CD14-positive monocyte (primary cell): Measurements from ENCODE around the gene LTF. TPM values are rescaled to one million over a fixed set of nuclear protein-coding genes. Genes with fewer than 3 reads are reported as not detected.

Experiments
- DNase-seq, 3 donors: peaks; one replicate each; pipeline ENCODE4 v3.0.0-alpha.2; 2011 to 2022
- H2AFZ ChIP-seq: 2 replicates; pipeline ENCODE4 v1.6.0; 2012; ENCODE audit warnings: mild to moderate bottlenecking, low read depth, low read length, inconsistent platforms; ENCODE audit not compliant: insufficient read depth, poor library complexity, severe bottlenecking
- H3K27ac ChIP-seq, 2 donors: 1 replicate in 1 of 2; 2 replicates in 1 of 2; pipeline ENCODE4 v1.5.1; 2012 to 2013; ENCODE audit warnings: low read length in 2 of 2, control low read depth in 1 of 2, inconsistent platforms in 1 of 2, low read depth in 1 of 2, mild to moderate bottlenecking in 1 of 2
- H3K27me3 ChIP-seq, 2 donors: one replicate each; pipeline versions ENCODE4 v1.6.0 to v1.6.1; 2011 to 2013; ENCODE audit warnings: low read length in 2 of 2; ENCODE audit not compliant: control insufficient read depth in 2 of 2, insufficient read depth in 2 of 2
- H3K36me3 ChIP-seq, 2 donors: replicated peaks in 1 of 2; 1 replicate in 1 of 2; 2 replicates in 1 of 2; pipeline versions ENCODE4 v1.5.1 to v1.6.1; 2012 to 2013; ENCODE audit warnings: low read length in 2 of 2, control low read depth in 1 of 2, inconsistent platforms in 1 of 2, mild to moderate bottlenecking in 1 of 2; ENCODE audit not compliant: insufficient read depth in 2 of 2, control insufficient read depth in 1 of 2
- H3K4me1 ChIP-seq, 2 donors: 1 replicate in 1 of 2; 2 replicates in 1 of 2; pipeline versions ENCODE4 v1.5.1 to v1.6.1; 2012 to 2013; ENCODE audit warnings: low read length in 2 of 2, control low read depth in 1 of 2, inconsistent platforms in 1 of 2, mild to moderate bottlenecking in 1 of 2, moderate library complexity in 1 of 2; ENCODE audit not compliant: insufficient read depth in 2 of 2, control insufficient read depth in 1 of 2
- H3K4me2 ChIP-seq: replicated peaks from 2 replicates; pipeline ENCODE3; 2012; ENCODE audit warnings: low read length, moderate library complexity, mild to moderate bottlenecking; ENCODE audit not compliant: poor library complexity, severe bottlenecking; ENCODE audit errors: extremely low read depth
- H3K4me3 ChIP-seq, 3 experiments: fragments of 200-600 bp in 1 of 3; sonication (generic) in 1 of 3; replicated peaks in 1 of 3; 1 replicate in 2 of 3; 2 replicates in 1 of 3; pipeline ENCODE4 v1.5.1; 2011 to 2013; ENCODE audit warnings: low read length in 3 of 3, mild to moderate bottlenecking in 3 of 3, control low read depth in 2 of 3, low read depth in 2 of 3, inconsistent platforms in 1 of 3, moderate library complexity in 1 of 3
- H3K79me2 ChIP-seq: 2 replicates; pipeline ENCODE4 v1.6.0; 2012; ENCODE audit warnings: mild to moderate bottlenecking, control low read depth, inconsistent platforms, low read length, moderate library complexity; ENCODE audit not compliant: insufficient read depth
- H3K9ac ChIP-seq: 2 replicates; pipeline ENCODE4 v1.6.0; 2017; ENCODE audit warnings: low read length, mild to moderate bottlenecking; ENCODE audit not compliant: insufficient read depth, poor library complexity, severe bottlenecking
- H3K9me3 ChIP-seq, 2 donors: replicated peaks in 1 of 2; 1 replicate in 1 of 2; 2 replicates in 1 of 2; pipeline versions ENCODE4 v1.5.1 to v1.6.1; 2012 to 2013; ENCODE audit warnings: low read length in 2 of 2, control low read depth in 1 of 2; ENCODE audit not compliant: control insufficient read depth in 1 of 2, insufficient read depth in 1 of 2
- H4K20me1 ChIP-seq: 2 replicates; pipeline ENCODE4 v1.6.0; 2012; ENCODE audit warnings: mild to moderate bottlenecking, low read length, control low read depth, moderate library complexity; ENCODE audit not compliant: insufficient read depth
- H3K27ac Mint-ChIP-seq, 7 donors: one replicate each; pipeline ENCODE4 v1.8.0; 2020; ENCODE audit warnings: mild to moderate bottlenecking in 7 of 7, mixed read lengths in 7 of 7, moderate library complexity in 6 of 7, inconsistent platforms in 2 of 7
- H3K27me3 Mint-ChIP-seq, 3 donors: one replicate each; pipeline ENCODE4 v1.8.0; 2021 to 2022; ENCODE audit warnings: low read depth in 3 of 3, mild to moderate bottlenecking in 3 of 3, mixed read lengths in 3 of 3, moderate library complexity in 3 of 3, inconsistent platforms in 1 of 3
- H3K36me3 Mint-ChIP-seq, 2 donors: one replicate each; pipeline ENCODE4 v1.8.0; 2020; ENCODE audit warnings: mixed read lengths in 2 of 2, inconsistent platforms in 1 of 2, mild to moderate bottlenecking in 1 of 2
- H3K4me1 Mint-ChIP-seq: one replicate; pipeline ENCODE4 v1.8.0; 2020; ENCODE audit warnings: mild to moderate bottlenecking, mixed read lengths
- H3K4me3 Mint-ChIP-seq, 2 donors: one replicate each; pipeline ENCODE4 v1.8.0; 2020; ENCODE audit warnings: mild to moderate bottlenecking in 2 of 2, mixed read lengths in 2 of 2, moderate library complexity in 1 of 2
- H3K9me3 Mint-ChIP-seq, 7 donors: one replicate each; pipeline ENCODE4 v1.8.0; 2020 to 2022; ENCODE audit warnings: mixed read lengths in 7 of 7, mild to moderate bottlenecking in 6 of 7, moderate library complexity in 6 of 7, inconsistent platforms in 2 of 7
- WGBS: methylation state at CpG from one replicate; pipeline ENCODE4 v1.1.5; 2013; ENCODE audit warnings: missing lambda C conversion rate; ENCODE audit not compliant: insufficient coverage; 5-methylcytosine and 5-hydroxymethylcytosine counted together
- intact Hi-C, 2 donors: fragments of 100-400 bp; cut with micrococcal nuclease; formaldehyde crosslinking; loops; one replicate each; pipeline versions ENCODE4 v1.15.0 to v1.15.1; 2023
- polyA plus RNA-seq, 3 donors: library from polyadenylated mRNA; depleted of rRNA in 1 of 3; unstranded in 2 of 3; stranded (reverse) in 1 of 3; fragments of 300-500 nt in 2 of 3; fragments of >200 nt in 1 of 3; fragmentation: Illumina TruSeq in 2 of 3; gene quantifications; 1 replicate in 2 of 3; 2 replicates in 1 of 3; pipeline ENCODE4 v1.2.3, GENCODE V29; 2012 to 2021
- TF ChIP-seq, protein P1 (sequence below): fragments of 200-600 bp; IDR thresholded peaks from one replicate; pipeline ENCODE4 v1.8.0; 2022; ENCODE audit warnings: antibody characterized with exemption, mild to moderate bottlenecking

Gene LTF
- polyA plus RNA-seq, 3 donors: not detected

DNA sequence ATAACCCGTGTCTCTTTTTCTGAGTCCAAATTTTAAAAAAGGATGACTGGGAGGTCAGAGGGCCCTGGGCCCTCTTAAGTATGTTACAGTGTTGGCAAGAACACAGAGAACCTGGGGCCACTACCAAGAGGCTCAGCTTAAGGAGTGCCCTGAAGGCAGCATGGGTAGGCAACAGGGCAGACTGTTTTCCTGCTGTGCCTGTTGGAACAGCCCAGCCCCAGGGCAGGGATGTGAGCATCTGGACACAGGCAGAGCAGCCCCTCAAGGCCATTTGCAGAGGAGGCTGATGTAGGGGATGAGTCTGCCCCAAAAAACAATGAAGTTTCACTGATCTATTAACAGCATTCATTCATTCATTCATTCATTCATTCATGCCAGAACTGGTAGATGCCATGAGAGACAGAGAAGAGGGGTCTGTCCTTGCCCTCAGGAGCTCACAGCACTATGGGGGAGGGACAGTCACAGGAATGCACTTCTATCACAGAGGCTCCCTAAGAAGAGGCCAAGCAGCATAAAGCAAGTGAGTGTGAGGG lies 2.2 kb upstream of the LTF start:
- Histone ChIP-seq H3K4me3 (no peak overlapping the region), H3K9me3 (no peaks in the 10 kb centered on the region), H4K20me1 (no peaks in the 10 kb centered on the region), H2AFZ (no peak overlapping the region), H3K79me2 (no peaks in the 10 kb centered on the region), H3K36me3 (no peaks in the 10 kb centered on the region), H3K4me1 (peaks cover 32 to 35% of the 10 kb centered on the region in 2 donors), H3K27me3 (peaks cover 5 to 32% of the 10 kb centered on the region in 2 donors), H3K27ac (no peak overlapping the region), H3K4me2 (no peak overlapping the region), H3K9ac (no peak overlapping the region)
- Mint-ChIP-seq H3K27ac (no peak overlapping the region), H3K9me3 (no peaks in the 10 kb centered on the region), H3K4me3 (no peak overlapping the region), H3K36me3 (no peaks in the 10 kb centered on the region), H3K4me1 (peaks cover 55% of the 10 kb centered on the region), H3K27me3 (peaks cover 37 to 44% (median 40%) of the 10 kb centered on the region in 3 donors)
- intact Hi-C loops: no loop called here
- no CpG with 5 or more reads among the region's 1 CpG for WGBS
- TF ChIP-seq, protein P1, sequence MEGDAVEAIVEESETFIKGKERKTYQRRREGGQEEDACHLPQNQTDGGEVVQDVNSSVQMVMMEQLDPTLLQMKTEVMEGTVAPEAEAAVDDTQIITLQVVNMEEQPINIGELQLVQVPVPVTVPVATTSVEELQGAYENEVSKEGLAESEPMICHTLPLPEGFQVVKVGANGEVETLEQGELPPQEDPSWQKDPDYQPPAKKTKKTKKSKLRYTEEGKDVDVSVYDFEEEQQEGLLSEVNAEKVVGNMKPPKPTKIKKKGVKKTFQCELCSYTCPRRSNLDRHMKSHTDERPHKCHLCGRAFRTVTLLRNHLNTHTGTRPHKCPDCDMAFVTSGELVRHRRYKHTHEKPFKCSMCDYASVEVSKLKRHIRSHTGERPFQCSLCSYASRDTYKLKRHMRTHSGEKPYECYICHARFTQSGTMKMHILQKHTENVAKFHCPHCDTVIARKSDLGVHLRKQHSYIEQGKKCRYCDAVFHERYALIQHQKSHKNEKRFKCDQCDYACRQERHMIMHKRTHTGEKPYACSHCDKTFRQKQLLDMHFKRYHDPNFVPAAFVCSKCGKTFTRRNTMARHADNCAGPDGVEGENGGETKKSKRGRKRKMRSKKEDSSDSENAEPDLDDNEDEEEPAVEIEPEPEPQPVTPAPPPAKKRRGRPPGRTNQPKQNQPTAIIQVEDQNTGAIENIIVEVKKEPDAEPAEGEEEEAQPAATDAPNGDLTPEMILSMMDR: no peak
- no peak for DNase-seq

DNA sequence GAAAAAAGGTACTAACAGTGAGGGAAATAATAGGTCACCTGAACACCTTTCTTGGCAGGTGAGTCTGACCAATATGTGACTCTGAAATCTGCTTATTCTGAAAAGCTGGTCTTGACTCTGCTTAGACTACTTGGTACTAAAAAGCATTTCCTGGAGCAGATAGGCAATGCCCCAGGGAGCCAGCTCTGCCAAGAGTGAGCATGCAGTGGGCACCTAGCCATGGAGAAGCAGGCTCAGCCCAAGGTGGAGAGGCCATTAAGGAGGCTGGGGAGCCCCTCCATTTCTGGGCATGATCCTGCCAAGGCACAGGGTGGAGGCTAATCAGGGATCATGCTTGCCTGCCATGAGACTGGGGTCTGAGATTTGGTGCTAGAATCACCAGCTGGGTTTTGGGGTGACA lies 1.6 kb upstream of the LTF start:
- TF ChIP-seq, protein P1: no peak
- Histone ChIP-seq H3K9ac (no peak overlapping the region), H3K4me2 (no peak overlapping the region), H2AFZ (no peak overlapping the region), H3K9me3 (no peaks in the 10 kb centered on the region), H3K27me3 (peaks cover 5 to 32% of the 10 kb centered on the region in 2 donors), H3K27ac (no peak overlapping the region), H3K36me3 (no peaks in the 10 kb centered on the region), H4K20me1 (no peaks in the 10 kb centered on the region), H3K79me2 (no peaks in the 10 kb centered on the region), H3K4me3 (no peak overlapping the region), H3K4me1 (peaks cover 35 to 38% of the 10 kb centered on the region in 2 donors)
- Mint-ChIP-seq H3K36me3 (no peaks in the 10 kb centered on the region), H3K27ac (no peak overlapping the region), H3K27me3 (peaks cover 33 to 46% (median 40%) of the 10 kb centered on the region in 3 donors), H3K4me1 (peaks cover 58% of the 10 kb centered on the region), H3K4me3 (no peak overlapping the region), H3K9me3 (no peaks in the 10 kb centered on the region)
- intact Hi-C loops: no loop called here
- DNase-seq: no peak
